GM21737 (cell line): ENCODE measurements around the gene DPYD.

Experiments
- ATAC-seq: cut with Tn5 transposase; IDR thresholded peaks from one replicate; pipeline ENCODE4 v1.9.1; 2021; ENCODE audit warnings: mild to moderate bottlenecking, moderate library complexity; ENCODE audit not compliant: unreplicated experiment

DPYD gene

DNA sequence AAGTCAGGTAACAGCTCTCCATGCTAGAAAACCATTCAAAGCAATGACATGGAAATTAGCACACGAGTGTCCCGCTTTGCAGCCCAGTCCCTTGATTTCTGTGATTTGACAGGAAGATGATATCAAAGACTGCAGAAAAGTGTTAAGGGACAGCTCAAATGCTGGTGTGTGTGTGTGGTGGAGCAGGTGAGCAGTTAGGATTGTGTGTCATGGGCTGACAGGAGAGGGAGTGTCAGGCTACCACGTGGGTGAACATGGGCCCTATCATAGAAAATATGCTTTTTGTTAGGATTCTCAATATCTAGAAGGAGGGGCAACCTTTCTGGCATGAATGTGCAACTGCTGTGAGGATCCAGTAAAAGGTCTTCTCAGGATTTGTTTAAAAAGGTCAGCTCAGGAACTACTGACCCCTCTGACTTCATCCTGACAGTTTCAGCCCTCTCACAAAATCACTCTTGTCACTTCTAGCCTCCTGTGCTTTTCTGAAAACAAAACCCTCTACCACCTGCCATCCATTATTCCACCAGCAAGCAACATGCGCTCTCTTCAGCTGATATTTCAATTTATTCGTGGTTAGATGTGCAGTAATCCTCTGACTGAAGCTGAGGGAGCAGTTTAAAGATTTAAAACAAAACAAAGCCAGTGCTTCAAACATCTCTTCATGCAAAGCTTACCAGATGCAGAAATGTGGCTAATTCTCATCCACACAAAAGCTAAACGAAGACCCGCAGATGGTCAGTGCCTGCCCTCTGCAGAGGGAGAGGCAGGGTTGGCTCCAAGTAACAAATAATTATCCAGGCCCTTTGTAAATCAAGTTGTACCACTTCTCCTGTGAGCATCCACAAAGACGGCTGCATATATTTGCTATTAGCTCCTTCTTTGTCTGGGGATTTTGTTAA is 801.3 kb downstream of the DPYD start:
- ATAC-seq: no peak

DNA sequence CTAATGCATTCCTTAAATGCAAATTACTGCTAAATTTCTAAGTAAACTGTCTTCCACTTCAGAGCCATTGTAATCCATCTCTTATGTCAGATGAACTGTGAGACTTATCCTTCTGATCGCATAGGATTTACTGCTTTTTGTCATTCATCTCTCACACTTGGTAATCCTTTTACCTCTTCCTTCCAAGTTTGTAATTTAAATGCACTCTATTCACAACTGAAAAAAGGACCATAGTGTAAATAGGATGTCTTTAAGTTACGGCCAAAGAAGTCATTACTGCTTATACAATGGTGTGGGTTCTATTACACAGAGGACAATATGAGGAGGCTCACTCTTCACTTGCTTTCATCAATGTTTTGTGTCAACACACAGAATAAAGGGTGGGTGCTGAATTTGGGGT is 806.0 kb downstream of the DPYD start:
- no peak for ATAC-seq

DNA sequence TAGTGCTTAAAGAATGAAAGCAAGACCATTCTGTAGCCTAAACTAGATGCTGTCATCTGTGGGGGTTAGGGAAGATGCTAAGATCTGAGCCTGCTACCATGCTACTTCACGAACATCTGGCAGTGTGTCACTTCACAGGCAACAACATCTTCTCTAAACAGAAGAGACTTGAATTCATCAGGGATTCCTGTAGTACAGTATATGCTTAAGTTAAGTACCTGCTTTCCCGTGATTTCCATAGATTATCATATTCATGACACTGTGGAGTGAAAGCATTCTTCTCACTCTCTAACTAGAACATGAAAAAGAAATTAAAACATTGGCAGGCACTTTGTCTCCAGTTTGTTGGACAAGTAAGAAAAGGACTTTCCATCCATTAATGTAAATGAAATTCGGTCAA is 808.4 kb downstream of the DPYD start:
- no peak for ATAC-seq

GRCh38 chr1:97108179-97108578 is 812.7 kb downstream of the DPYD start:
- no peak for ATAC-seq

DNA sequence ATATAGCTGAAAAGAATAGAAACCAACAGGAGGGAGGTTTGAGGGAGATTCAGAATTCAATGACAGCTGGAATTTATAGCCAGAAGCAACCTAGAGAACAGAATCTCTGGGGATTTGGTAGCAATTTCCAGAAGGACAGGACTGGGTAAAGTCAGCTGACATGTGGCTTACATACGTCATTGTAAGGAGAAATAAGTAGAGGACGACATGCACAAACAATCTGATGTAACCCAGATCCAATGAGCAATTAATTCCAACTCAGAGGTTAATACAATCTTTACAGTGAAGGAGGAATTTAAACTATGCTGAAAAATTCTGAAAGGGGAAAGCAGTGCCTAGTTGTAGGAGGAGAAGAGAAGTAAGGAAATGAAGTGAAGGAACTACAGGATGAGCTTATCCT is 815.3 kb downstream of the DPYD start:
- ATAC-seq: no peak

GRCh38 chr1:97101509-97101908 is 819.3 kb downstream of the DPYD start:
- ATAC-seq: no peak

DNA sequence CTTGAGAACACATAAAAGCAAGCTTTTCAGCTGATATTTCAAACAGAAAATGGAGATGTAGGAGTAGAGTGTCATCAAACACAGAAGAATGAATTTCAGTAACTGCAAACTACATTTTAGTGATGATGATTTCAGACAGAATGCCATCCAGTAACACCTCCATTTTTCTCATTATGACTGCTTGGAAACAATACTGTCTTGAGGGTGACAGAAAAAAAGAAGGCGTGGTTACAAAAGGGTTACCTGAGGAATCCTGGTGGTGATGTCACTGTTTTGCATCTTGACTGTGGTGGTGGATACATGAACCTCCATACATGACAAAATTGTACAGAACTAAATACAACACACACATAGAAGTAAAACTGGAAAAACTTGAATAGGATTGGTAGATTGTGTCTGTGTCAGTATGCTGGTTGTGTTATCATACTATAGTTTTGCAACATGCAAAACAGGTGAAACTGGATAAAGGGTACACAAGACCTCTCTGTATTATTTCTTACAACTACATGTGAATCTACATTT is 823.4 kb downstream of the DPYD start:
- ATAC-seq: no peak

GRCh38 chr1:97095764-97096163 is 825.1 kb downstream of the DPYD start:
- no peak for ATAC-seq

- ATAC-seq: no peak
These were observed 826.4 kb downstream of the DPYD start for GRCh38 chr1:97094247-97094972.

- ATAC-seq: no peak
These were observed 827.1 kb downstream of the DPYD start for GRCh38 chr1:97093741-97094140.

- no peak for ATAC-seq
These were observed 828.0 kb downstream of the DPYD start for GRCh38 chr1:97092824-97093223.

DNA sequence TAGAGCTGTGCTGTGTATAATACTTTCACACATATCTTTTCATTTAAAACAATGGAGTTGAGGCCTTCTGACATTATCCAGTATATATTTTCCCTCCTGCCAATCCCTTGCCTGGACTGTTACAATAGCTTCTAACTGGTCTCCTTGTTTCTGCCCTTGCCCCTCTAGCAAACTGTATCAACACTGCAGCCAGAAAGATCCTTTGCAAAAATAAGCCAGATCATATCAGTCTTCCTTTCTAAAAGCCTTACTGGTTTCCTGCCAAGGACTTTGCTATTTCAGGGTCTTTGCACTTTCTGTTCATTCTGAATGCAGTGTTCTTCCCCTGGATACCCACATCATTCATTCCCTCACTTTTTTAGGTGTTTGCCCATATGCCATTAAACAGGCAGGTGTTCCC is 829.2 kb downstream of the DPYD start:
- no peak for ATAC-seq

GRCh38 chr1:97091263-97091662 is 829.6 kb downstream of the DPYD start:
- no peak for ATAC-seq

DNA sequence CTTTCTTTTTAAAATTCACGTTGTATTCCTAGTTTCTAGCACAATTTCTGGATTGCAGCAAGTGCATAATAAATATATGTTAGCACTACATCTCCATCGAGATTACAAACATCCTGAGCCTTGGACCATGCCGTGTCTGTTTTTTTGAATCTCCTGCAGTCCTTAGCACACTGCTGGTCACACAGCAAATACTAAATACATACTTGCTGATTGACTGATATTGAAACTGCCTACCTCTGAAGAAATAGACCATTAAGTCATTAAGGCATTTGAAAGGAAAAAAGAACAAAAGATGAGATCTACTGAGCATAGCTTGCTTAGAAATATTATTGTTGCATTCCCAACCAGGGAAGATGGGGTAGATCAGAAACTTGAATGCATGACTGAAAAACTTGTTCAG is 830.1 kb downstream of the DPYD start:
- no peak for ATAC-seq

- ATAC-seq: no peak
These were observed 831.7 kb downstream of the DPYD start for GRCh38 chr1:97089173-97089572.

DNA sequence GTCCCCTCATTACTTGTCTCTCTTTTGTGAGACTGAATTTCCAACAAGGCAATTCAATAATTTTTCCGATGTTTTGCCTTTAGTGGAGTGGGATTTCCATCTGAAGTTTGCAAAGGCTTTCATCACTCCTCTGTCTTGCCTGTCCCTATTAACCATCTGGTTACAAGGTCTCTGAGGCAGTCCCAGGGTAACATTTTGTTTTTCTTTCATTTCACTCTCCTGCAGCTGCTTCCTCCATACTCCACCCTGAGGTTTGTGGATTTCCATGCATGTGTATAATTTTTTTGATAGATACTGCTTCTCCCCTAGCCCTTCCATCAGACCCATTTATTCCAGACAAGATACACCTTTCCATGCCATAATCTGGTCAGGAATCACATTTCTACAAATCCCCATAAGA is 832.4 kb downstream of the DPYD start:
- no peak for ATAC-seq

GRCh38 chr1:97084546-97084945 is 836.3 kb downstream of the DPYD start:
- no peak for ATAC-seq

- no peak for ATAC-seq
These were observed 838.5 kb downstream of the DPYD start for GRCh38 chr1:97082160-97082848.

- ATAC-seq: no peak
These were observed 842.0 kb downstream of the DPYD start for GRCh38 chr1:97078872-97079271.

GRCh38 chr1:97077221-97077620 is 843.6 kb downstream of the DPYD start:
- ATAC-seq: no peak

GRCh38 chr1:97074771-97075170 is 846.1 kb downstream of the DPYD start:
- ATAC-seq: no peak
